Nephron progenitor cell (in vitro differentiated cells): ENCODE measurements around the gene CDK6.

Experiments used
- DNase-seq: peaks from one replicate; pipeline ENCODE4 v3.0.0; 2021
- H3K27ac Mint-ChIP-seq: 2 replicates; pipeline ENCODE4 v1.8.0; 2021; ENCODE audit warnings: mild to moderate bottlenecking, moderate library complexity, mixed read lengths
- H3K27me3 Mint-ChIP-seq: 2 replicates; pipeline ENCODE4 v1.8.0; 2021; ENCODE audit warnings: mild to moderate bottlenecking, low read depth, mixed read lengths; ENCODE audit not compliant: poor library complexity
- H3K36me3 Mint-ChIP-seq: 2 replicates; pipeline ENCODE4 v1.8.0; 2021; ENCODE audit warnings: low read depth, mixed read lengths
- H3K4me1 Mint-ChIP-seq: 2 replicates; pipeline ENCODE4 v1.8.0; 2021; ENCODE audit warnings: mixed read lengths
- H3K4me3 Mint-ChIP-seq: 2 replicates; pipeline ENCODE4 v1.8.0; 2021; ENCODE audit warnings: mild to moderate bottlenecking, moderate library complexity, mixed read lengths
- H3K9me3 Mint-ChIP-seq: 2 replicates; pipeline ENCODE4 v1.8.0; 2021; ENCODE audit warnings: mild to moderate bottlenecking, moderate library complexity, mixed read lengths
- CTCF ChIP-seq: fragments of 200-600 bp; sonication (generic); IDR thresholded peaks from 2 replicates; pipeline ENCODE4 v1.5.0; 2021; ENCODE audit warnings: antibody characterized with exemption

The CDK6 gene

GRCh38 chr7:92709912-92710311 lies 126.5 kb downstream of the CDK6 start:
- Mint-ChIP-seq H3K36me3 (peaks cover 7% of the 10 kb centered on the region), H3K27me3 (no peaks in the 10 kb centered on the region)
- TF ChIP-seq CTCF: no peak

GRCh38 chr7:92709150-92709549 lies 127.2 kb downstream of the CDK6 start:
- no peak for DNase-seq
- Mint-ChIP-seq H3K27me3 (no peaks in the 10 kb centered on the region), H3K4me3 (no peak overlapping the region), H3K27ac (no peak overlapping the region), H3K36me3 (peaks cover 15% of the 10 kb centered on the region), H3K9me3 (peaks cover 11% of the 10 kb centered on the region), H3K4me1 (no peaks in the 10 kb centered on the region)
- TF ChIP-seq CTCF: no peak

More at GRCh38 chr7:92709912-92710311, 126.5 kb downstream of the CDK6 start:
- Mint-ChIP-seq H3K27ac (no peak overlapping the region), H3K4me3 (no peak overlapping the region), H3K9me3 (peaks cover 7% of the 10 kb centered on the region), H3K4me1 (no peaks in the 10 kb centered on the region)
- DNase-seq: no peak

GRCh38 chr7:92708111-92709042 lies 128.0 kb downstream of the CDK6 start:
- Mint-ChIP-seq H3K27me3 (no peaks in the 10 kb centered on the region), H3K9me3 (peaks cover 11% of the 10 kb centered on the region), H3K4me1 (no peaks in the 10 kb centered on the region), H3K4me3 (no peak overlapping the region), H3K27ac (no peak overlapping the region), H3K36me3 (peaks cover 21% of the 10 kb centered on the region)
- no peak for TF ChIP-seq CTCF
- no peak for DNase-seq

GRCh38 chr7:92707435-92707834 lies 128.9 kb downstream of the CDK6 start:
- Mint-ChIP-seq H3K4me3 (no peak overlapping the region), H3K9me3 (peaks cover 11% of the 10 kb centered on the region), H3K27me3 (no peaks in the 10 kb centered on the region), H3K36me3 (peaks cover 26% of the 10 kb centered on the region), H3K4me1 (no peaks in the 10 kb centered on the region), H3K27ac (no peak overlapping the region)
- TF ChIP-seq CTCF: no peak
- no peak for DNase-seq

GRCh38 chr7:92706563-92706962 lies 129.8 kb downstream of the CDK6 start:
- Mint-ChIP-seq H3K36me3 (peaks cover 26% of the 10 kb centered on the region), H3K4me3 (no peak overlapping the region), H3K4me1 (no peaks in the 10 kb centered on the region), H3K27me3 (no peaks in the 10 kb centered on the region), H3K9me3 (peaks cover 11% of the 10 kb centered on the region), H3K27ac (no peak overlapping the region)
- TF ChIP-seq CTCF: no peak
- DNase-seq: no peak

GRCh38 chr7:92705831-92706230 lies 130.5 kb downstream of the CDK6 start:
- Mint-ChIP-seq H3K27ac (no peak overlapping the region), H3K36me3 (peaks cover 30% of the 10 kb centered on the region), H3K4me3 (no peak overlapping the region), H3K4me1 (no peaks in the 10 kb centered on the region), H3K9me3 (peaks cover 11% of the 10 kb centered on the region), H3K27me3 (no peaks in the 10 kb centered on the region)
- TF ChIP-seq CTCF: no peak
- DNase-seq: no peak
